Hematopoietic multipotent progenitor cell treated with erythropoietin and hydrocortisone succinate and interleukin-3 and kit ligand, for 4 days (in vitro differentiated cells): Measurements from ENCODE around the gene MYOG.

Experiments used
- DNase-seq: peaks from one replicate; pipeline ENCODE4 v3.0.0-alpha.2; 2015

MYOG gene

GRCh38 chr1:203117611-203118575 lies 32.1 kb upstream of the MYOG start:
- peak; percentile 82 for DNase-seq

- DNase-seq: no peak
Measured at GRCh38 chr1:203116091-203116820, 30.4 kb upstream of the MYOG start.

GRCh38 chr1:203114202-203114601 lies 28.4 kb upstream of the MYOG start:
- DNase-seq: no peak

GRCh38 chr1:203113308-203113707 lies 27.5 kb upstream of the MYOG start:
- DNase-seq: no peak

GRCh38 chr1:203112475-203112874 lies 26.7 kb upstream of the MYOG start:
- DNase-seq: no peak

GRCh38 chr1:203104789-203105390 lies 19.1 kb upstream of the MYOG start:
- DNase-seq: no peak

GRCh38 chr1:203103829-203104495 lies 18.1 kb upstream of the MYOG start:
- DNase-seq: no peak

GRCh38 chr1:203103216-203103615 lies 17.4 kb upstream of the MYOG start:
- DNase-seq: no peak

- no peak for DNase-seq
Measured at GRCh38 chr1:203101813-203102634, 16.2 kb upstream of the MYOG start.

- DNase-seq: no peak
Measured at GRCh38 chr1:203100516-203100869, 14.7 kb upstream of the MYOG start.

- no peak for DNase-seq
Measured at GRCh38 chr1:203099805-203100515, 14.1 kb upstream of the MYOG start.

GRCh38 chr1:203098914-203099520 lies 13.2 kb upstream of the MYOG start:
- DNase-seq: no peak

GRCh38 chr1:203098445-203098844 lies 12.6 kb upstream of the MYOG start:
- no peak for DNase-seq

- DNase-seq: no peak
Measured at GRCh38 chr1:203097001-203097400, 11.2 kb upstream of the MYOG start.

GRCh38 chr1:203096566-203096965 lies 10.8 kb upstream of the MYOG start:
- no peak for DNase-seq

- no peak for DNase-seq
Measured at GRCh38 chr1:203095061-203095690, 9.4 kb upstream of the MYOG start.

GRCh38 chr1:203093754-203094410 lies 8.1 kb upstream of the MYOG start:
- DNase-seq: no peak

- DNase-seq: no peak
Measured at GRCh38 chr1:203091761-203092330, 6.0 kb upstream of the MYOG start.

- DNase-seq: no peak
Measured at GRCh38 chr1:203091199-203091477, 5.3 kb upstream of the MYOG start.
